HepG2 (cell line): Measurements from ENCODE around the gene TMEM74B. TPM values are rescaled to one million over a fixed set of nuclear protein-coding genes. Genes with fewer than 3 reads are reported as not detected.

Experiments used
- ELF4 ChIP-seq: sonication (generic); formaldehyde crosslinking; IDR thresholded peaks from 2 replicates; pipeline ENCODE4 v1.5.0; 2020; ENCODE audit warnings: missing genetic modification reagents, mild to moderate bottlenecking, moderate library complexity, borderline replicate concordance
- KDM2A ChIP-seq: sonication (generic); formaldehyde crosslinking; IDR thresholded peaks from 2 replicates; pipeline ENCODE4 v1.4.0; 2020; ENCODE audit warnings: low read depth, missing genetic modification reagents, borderline replicate concordance
- PATZ1 ChIP-seq: sonication (generic); formaldehyde crosslinking; IDR thresholded peaks from 2 replicates; pipeline ENCODE4 v1.4.0; 2020; ENCODE audit warnings: missing genetic modification reagents
- SOX6 ChIP-seq, 2 experiments: fragments of 450-650 bp in 1 of 2; sonication (generic) in 1 of 2; formaldehyde crosslinking in 1 of 2; IDR thresholded peaks; 2 replicates each; pipeline versions ENCODE4 v1.4.0 to v1.6.1; 2017 to 2020; ENCODE audit warnings: antibody characterized with exemption in 1 of 2, mild to moderate bottlenecking in 1 of 2, missing genetic modification reagents in 1 of 2
- SPEN ChIP-seq: sonication (generic); formaldehyde crosslinking; IDR thresholded peaks from 2 replicates; pipeline ENCODE4 v1.5.1; 2020; ENCODE audit warnings: low read depth, mild to moderate bottlenecking, missing genetic modification reagents
- SRSF9 ChIP-seq: fragments of 200-400 bp; formaldehyde crosslinking; IDR thresholded peaks from 2 replicates; pipeline ENCODE4 v1.6.1; 2018; ENCODE audit warnings: borderline replicate concordance, mild to moderate bottlenecking, low read depth, low read length; ENCODE audit not compliant: insufficient read depth, poor library complexity, severe bottlenecking
- TMF1 ChIP-seq: sonication (generic); formaldehyde crosslinking; IDR thresholded peaks from 2 replicates; pipeline ENCODE4 v1.8.1; 2022; ENCODE audit warnings: low read depth, missing genetic modification reagents
- ZNF883 ChIP-seq: sonication (generic); formaldehyde crosslinking; IDR thresholded peaks from 2 replicates; pipeline ENCODE4 v1.5.1; 2020; ENCODE audit warnings: mild to moderate bottlenecking, missing genetic modification reagents; ENCODE audit errors: not compliant biosample characterization
- polyA plus RNA-seq, 8 experiments: library from polyadenylated mRNA; depleted of rRNA in 3 of 8; stranded (reverse) in 7 of 8; unstranded in 1 of 8; fragments of >200 nt; fragmentation: Illumina TruSeq in 4 of 8; extraction: Trizol in 4 of 8; gene quantifications; 2 replicates each; pipeline versions ENCODE4 v1.2.1 to v1.2.3, GENCODE V29; 2011 to 2016; ENCODE audit warnings: low read depth in 4 of 8, missing spikeins in 1 of 8, mixed read lengths in 1 of 8; ENCODE audit not compliant: insufficient read depth in 1 of 8
- total RNA-seq, 5 experiments: library from RNA; depleted of rRNA; stranded (reverse); fragments of >200 nt; fragmentation: Illumina TruSeq; extraction: Trizol; gene quantifications; 2 replicates each; pipeline ENCODE4 v1.2.3, GENCODE V29; 2016; ENCODE audit warnings: low read depth in 1 of 5
- TF ChIP-seq, protein P1 (sequence below): sonication (generic); formaldehyde crosslinking; IDR thresholded peaks from 2 replicates; pipeline ENCODE4 v1.5.1; 2020; ENCODE audit warnings: missing genetic modification reagents, mild to moderate bottlenecking, borderline replicate concordance
- TF ChIP-seq, protein P2 (sequence below): sonication (generic); formaldehyde crosslinking; IDR thresholded peaks from 2 replicates; pipeline ENCODE4 v1.4.0; 2020; ENCODE audit warnings: mild to moderate bottlenecking, missing genetic modification reagents

The TMEM74B gene
- total and polyA plus RNA-seq, 2 of the 13 experiments (the other 11 are each of a cell fraction or from before 2014, with no cell fraction given), result 4.7 to 18.4 TPM

DNA sequence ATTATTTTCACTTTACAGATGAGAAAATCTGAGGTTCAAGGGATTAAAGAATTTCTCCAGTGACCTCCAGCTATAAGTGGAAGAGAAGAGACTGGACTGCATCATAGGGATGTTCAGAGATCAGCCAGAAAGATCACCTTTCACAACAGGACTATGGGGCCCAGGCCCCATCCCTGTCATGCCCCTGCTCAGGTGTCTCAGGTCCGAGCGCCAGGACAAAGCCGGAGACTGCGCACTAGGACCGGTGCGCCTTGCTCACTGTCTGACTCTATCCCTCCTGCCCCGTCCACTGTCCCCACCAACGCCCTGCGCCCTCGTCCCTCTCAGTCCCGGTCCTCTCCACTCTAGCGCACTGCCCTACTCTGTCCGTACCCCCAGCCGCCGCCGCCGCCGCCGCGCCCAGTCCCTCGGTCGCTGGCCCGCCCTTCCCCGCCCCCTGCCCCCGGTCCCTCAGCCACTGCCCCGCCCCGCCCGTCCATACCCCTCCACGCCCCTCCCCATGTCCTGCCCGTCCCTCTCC lies 40.5 kb upstream of the TMEM74B start (continued):
- TF ChIP-seq ELF4 (CRISPR knock-in tag) (no peak), SPEN (no peak; the same call in none of the 2 replicates), SOX6 (IDR thresholded peaks at IDR 0.05) (no peak), SOX6 (CRISPR knock-in tag; IDR thresholded peaks at IDR 0.05) (0 out of 2 replicates have a peak, but pooled peaks have one; percentile 30), ZNF883 (peak; percentile 15), TMF1 (CRISPR knock-in tag) (0 out of 2 replicates have a peak, but pooled peaks have one; percentile 34), KDM2A (CRISPR knock-in tag) (no peak), SRSF9 (no peak), PATZ1 (CRISPR knock-in tag) (peak; percentile 54)
- TF ChIP-seq, protein P1, sequence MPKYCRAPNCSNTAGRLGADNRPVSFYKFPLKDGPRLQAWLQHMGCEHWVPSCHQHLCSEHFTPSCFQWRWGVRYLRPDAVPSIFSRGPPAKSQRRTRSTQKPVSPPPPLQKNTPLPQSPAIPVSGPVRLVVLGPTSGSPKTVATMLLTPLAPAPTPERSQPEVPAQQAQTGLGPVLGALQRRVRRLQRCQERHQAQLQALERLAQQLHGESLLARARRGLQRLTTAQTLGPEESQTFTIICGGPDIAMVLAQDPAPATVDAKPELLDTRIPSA (CRISPR knock-in tag), result no peak
- TF ChIP-seq, protein P2, sequence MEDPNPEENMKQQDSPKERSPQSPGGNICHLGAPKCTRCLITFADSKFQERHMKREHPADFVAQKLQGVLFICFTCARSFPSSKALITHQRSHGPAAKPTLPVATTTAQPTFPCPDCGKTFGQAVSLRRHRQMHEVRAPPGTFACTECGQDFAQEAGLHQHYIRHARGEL (CRISPR knock-in tag), result no peak
